Measurements from ENCODE around the gene ZFPL1. TPM values are rescaled to one million over a fixed set of nuclear protein-coding genes. Genes with fewer than 3 reads are reported as not detected.

Gene ZFPL1
- total RNA-seq, 3 donors from 2014 or later (not counting 1 experiment from before 2014, with no cell fraction given) = 49.8 to 60.2 (median 50.8) TPM

- Histone ChIP-seq H3K27ac (ENCODE audit: low read length) (peak overlapping the region; percentile 76), H3K27me3 (ENCODE audit: control insufficient read depth, insufficient read depth, low read length) (no peaks in the 10 kb centered on the region), H3K36me3 (ENCODE audit: control insufficient read depth, insufficient read depth, low read length) (peaks cover 9% of the 10 kb centered on the region), H3K4me3 (ENCODE audit: low read length) (no peak overlapping the region), H3K9me3 (ENCODE audit: control insufficient read depth, insufficient read depth, low read length) (no peaks in the 10 kb centered on the region), H3K4me1 (ENCODE audit: control insufficient read depth, insufficient read depth, low read length) (peaks cover 19% of the 10 kb centered on the region)
- H3K36me3 Mint-ChIP-seq = no peaks in the 10 kb centered on the region
- ATAC-seq = no peak
- no peak for DNase-seq
- intact Hi-C loops (cut with micrococcal nuclease) = no loop called here
- TF ChIP-seq, protein P1, sequence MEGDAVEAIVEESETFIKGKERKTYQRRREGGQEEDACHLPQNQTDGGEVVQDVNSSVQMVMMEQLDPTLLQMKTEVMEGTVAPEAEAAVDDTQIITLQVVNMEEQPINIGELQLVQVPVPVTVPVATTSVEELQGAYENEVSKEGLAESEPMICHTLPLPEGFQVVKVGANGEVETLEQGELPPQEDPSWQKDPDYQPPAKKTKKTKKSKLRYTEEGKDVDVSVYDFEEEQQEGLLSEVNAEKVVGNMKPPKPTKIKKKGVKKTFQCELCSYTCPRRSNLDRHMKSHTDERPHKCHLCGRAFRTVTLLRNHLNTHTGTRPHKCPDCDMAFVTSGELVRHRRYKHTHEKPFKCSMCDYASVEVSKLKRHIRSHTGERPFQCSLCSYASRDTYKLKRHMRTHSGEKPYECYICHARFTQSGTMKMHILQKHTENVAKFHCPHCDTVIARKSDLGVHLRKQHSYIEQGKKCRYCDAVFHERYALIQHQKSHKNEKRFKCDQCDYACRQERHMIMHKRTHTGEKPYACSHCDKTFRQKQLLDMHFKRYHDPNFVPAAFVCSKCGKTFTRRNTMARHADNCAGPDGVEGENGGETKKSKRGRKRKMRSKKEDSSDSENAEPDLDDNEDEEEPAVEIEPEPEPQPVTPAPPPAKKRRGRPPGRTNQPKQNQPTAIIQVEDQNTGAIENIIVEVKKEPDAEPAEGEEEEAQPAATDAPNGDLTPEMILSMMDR (IDR thresholded peaks at IDR 0.05) = no peak
- H3K9me3 Mint-ChIP-seq = no peaks in the 10 kb centered on the region
- WGBS (ENCODE audit: insufficient coverage) = 88% methylated on average over 22 of the region's 22 CpGs
- H3K27me3 Mint-ChIP-seq (ENCODE audit: low read depth in 2 of 2) = no peaks in the 10 kb centered on the region
- H3K4me3 Mint-ChIP-seq = peak overlapping the region; percentile 92
- peak overlapping the region; percentile 83 to 92 for H3K27ac Mint-ChIP-seq
- H3K4me1 Mint-ChIP-seq = peaks cover 0 to 14% of the 10 kb centered on the region in 2 donors
Measured at GRCh38 chr11:65095427-65095826, 11.4 kb downstream of the ZFPL1 start.

DNA sequence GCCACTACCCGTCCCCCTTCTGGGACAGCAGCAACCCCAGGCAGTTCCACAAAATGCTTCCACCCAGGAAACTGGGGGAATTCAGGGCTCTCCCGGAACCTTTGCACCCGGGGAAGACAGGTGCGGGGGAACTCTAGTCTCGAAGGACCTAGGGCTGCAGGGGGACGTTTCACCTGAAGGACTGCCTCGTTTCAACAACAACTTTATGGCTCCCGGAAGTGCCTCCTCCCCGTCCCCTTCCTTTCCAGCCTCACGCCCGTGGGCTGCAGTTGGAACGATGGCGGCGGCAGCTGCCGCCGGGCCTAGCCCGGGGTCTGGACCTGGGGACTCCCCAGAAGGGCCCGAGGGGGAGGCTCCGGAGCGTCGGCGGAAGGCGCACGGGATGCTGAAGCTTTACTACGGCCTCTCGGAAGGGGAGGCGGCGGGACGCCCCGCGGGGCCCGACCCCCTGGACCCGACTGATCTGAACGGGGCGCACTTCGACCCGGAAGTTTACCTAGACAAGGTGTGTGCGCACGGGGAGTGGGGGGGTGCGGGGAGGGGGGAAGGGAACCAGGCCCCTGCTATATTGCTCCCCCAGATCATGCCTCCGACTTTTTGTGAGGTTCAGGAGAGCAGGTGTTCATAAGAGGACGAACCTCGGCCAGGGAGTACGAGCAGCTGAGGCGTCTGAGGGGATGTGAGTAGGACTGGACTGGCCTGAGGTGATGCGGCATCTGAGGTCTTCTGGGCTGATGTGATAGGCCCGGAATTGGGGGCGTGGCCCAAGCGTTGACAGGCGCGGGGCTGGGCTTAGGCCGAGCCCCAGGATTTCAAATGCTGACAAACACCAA is 12.2 kb downstream of the ZFPL1 start, which contains the start of gene VPS51:
Gene VPS51 (plus strand): TSS at position 241 of the 833 bp plus-strand sequence. CDS start 37 bp downstream, at position 278.
- peak within 1 kb of the TSS; percentile 92 for H3K4me3 Mint-ChIP-seq
- no peaks in the 10 kb centered on the region for H3K27me3 Mint-ChIP-seq (ENCODE audit: low read depth in 2 of 2)
- H3K27ac Mint-ChIP-seq = peak within 1 kb of the TSS; percentile 83 to 92
- intact Hi-C loops (cut with micrococcal nuclease) = loop anchor here (1.0 to 2.0 kb wide), 3 partner anchors 12 to 21 kb away; partner anchors contain the start of genes CDCA5, TM7SF2, ZFPL1 and ZNHIT2
- peak within 1 kb of the TSS; percentile 76 for H3K27ac ChIP-seq (ENCODE audit: low read length)
- under 1% methylated on average over 52 of the region's 52 CpGs for WGBS (ENCODE audit: insufficient coverage)
- H3K4me1 ChIP-seq (ENCODE audit: control insufficient read depth, insufficient read depth, low read length) = peaks cover 19% of the 10 kb centered on the region
- DNase-seq (peak; percentile 79 to 95), ATAC-seq (peak; percentile 89 to 96 (median 92))
- no peaks in the 10 kb centered on the region for H3K9me3 ChIP-seq (ENCODE audit: control insufficient read depth, insufficient read depth, low read length)
- H3K36me3 Mint-ChIP-seq = no peaks in the 10 kb centered on the region
- TF ChIP-seq, protein P1 (IDR thresholded peaks at IDR 0.05) = no peak
- H3K27me3 ChIP-seq (ENCODE audit: control insufficient read depth, insufficient read depth, low read length) = no peaks in the 10 kb centered on the region
- H3K4me1 Mint-ChIP-seq = peaks cover 0 to 14% of the 10 kb centered on the region in 2 donors
- H3K36me3 ChIP-seq (ENCODE audit: control insufficient read depth, insufficient read depth, low read length) = peaks cover 12% of the 10 kb centered on the region
- H3K9me3 Mint-ChIP-seq = no peaks in the 10 kb centered on the region
- peak within 1 kb of the TSS; percentile 85 for H3K4me3 ChIP-seq (ENCODE audit: low read length)

DNA sequence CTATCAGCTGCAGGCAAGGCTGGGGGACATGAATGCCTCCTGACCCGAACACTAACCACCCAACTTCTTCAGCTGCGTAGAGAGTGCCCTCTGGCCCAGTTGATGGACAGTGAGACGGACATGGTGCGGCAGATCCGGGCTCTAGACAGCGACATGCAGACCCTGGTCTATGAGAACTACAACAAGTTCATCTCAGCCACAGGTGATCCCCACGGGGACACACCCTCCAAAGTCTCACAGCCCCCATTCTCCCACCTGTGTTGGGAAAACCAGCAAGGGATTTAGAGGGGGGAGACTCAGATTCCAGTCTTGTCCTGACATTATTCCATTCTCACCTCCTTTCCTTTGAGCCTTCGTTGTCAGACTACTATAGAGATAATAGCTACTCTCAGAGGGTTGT is 12.9 kb downstream of the ZFPL1 start:
- Histone ChIP-seq H3K27me3 (ENCODE audit: control insufficient read depth, insufficient read depth, low read length) (no peaks in the 10 kb centered on the region), H3K4me3 (ENCODE audit: low read length) (peak overlapping the region; percentile 85), H3K36me3 (ENCODE audit: control insufficient read depth, insufficient read depth, low read length) (peaks cover 12% of the 10 kb centered on the region), H3K4me1 (ENCODE audit: control insufficient read depth, insufficient read depth, low read length) (peaks cover 19% of the 10 kb centered on the region), H3K27ac (ENCODE audit: low read length) (peak overlapping the region; percentile 76), H3K9me3 (ENCODE audit: control insufficient read depth, insufficient read depth, low read length) (no peaks in the 10 kb centered on the region)
- Mint-ChIP-seq H3K9me3 (no peaks in the 10 kb centered on the region), H3K27ac (peak overlapping the region; percentile 83 to 92), H3K36me3 (no peaks in the 10 kb centered on the region), H3K4me1 (peaks cover 0 to 14% of the 10 kb centered on the region in 2 donors), H3K27me3 (ENCODE audit: low read depth in 2 of 2) (no peaks in the 10 kb centered on the region), H3K4me3 (peak overlapping the region; percentile 40)
- 59% methylated on average over 7 of the region's 8 CpGs for WGBS (ENCODE audit: insufficient coverage)
- DNase-seq (no peak), ATAC-seq (no peak)
- intact Hi-C loops (cut with micrococcal nuclease) = loop anchor here (1.0 to 2.0 kb wide), 3 partner anchors 13 to 20 kb away; partner anchors contain the start of genes CDCA5, TM7SF2, ZFPL1 and ZNHIT2
- TF ChIP-seq, protein P1 (IDR thresholded peaks at IDR 0.05) = no peak
